Sciatic nerve (tissue), 2 donors: ENCODE results near the gene KRTAP10-4. TPM values are rescaled to one million over a fixed set of nuclear protein-coding genes. Genes with fewer than 3 reads are reported as not detected.
A peak's percentile ranks its signal among the peaks of the same experiment; 100 is the strongest.
"Not testable (repeated sequence)": the region's sequence is repeated elsewhere in the genome, so short reads cannot be mapped to it uniquely, and the experiment has no call there.

Experiments
- ATAC-seq: fragments of 200-7000 bp; cut with Tn5 transposase; one replicate; pipeline ENCODE4 v1.9.1; 2020; ENCODE audit warnings: mild to moderate bottlenecking, moderate library complexity
- DNase-seq: peaks from one replicate; pipeline ENCODE4 v3.0.0-alpha.2; 2020; ENCODE audit warnings: low spot score
- intact Hi-C: fragments of 100-400 bp; cut with DNase I; formaldehyde crosslinking; loops from one replicate; pipeline ENCODE4 v1.14.2; 2022
- total RNA-seq: library from RNA; stranded (reverse); fragmentation: NEBNext Ultra II Directional; extraction: Animal tissue kit (Norgen Biotek cat#: 25700); gene quantifications from one replicate; pipeline ENCODE4 v1.2.1, GENCODE V29; 2021
- donor health status: DM: no; HTN: no; CAD: no.
- donor health status: DM: no; HTN: no; CAD: no.

KRTAP10-4 gene
- total RNA-seq, 1 donor from 2014 or later, result not detected

GRCh38 chr21:44533121-44533890, 40.2 kb upstream of the KRTAP10-4 start:
- DNase-seq, result peak; percentile 46
- intact Hi-C loops, result no loop called here
- ATAC-seq, result no peak

DNA sequence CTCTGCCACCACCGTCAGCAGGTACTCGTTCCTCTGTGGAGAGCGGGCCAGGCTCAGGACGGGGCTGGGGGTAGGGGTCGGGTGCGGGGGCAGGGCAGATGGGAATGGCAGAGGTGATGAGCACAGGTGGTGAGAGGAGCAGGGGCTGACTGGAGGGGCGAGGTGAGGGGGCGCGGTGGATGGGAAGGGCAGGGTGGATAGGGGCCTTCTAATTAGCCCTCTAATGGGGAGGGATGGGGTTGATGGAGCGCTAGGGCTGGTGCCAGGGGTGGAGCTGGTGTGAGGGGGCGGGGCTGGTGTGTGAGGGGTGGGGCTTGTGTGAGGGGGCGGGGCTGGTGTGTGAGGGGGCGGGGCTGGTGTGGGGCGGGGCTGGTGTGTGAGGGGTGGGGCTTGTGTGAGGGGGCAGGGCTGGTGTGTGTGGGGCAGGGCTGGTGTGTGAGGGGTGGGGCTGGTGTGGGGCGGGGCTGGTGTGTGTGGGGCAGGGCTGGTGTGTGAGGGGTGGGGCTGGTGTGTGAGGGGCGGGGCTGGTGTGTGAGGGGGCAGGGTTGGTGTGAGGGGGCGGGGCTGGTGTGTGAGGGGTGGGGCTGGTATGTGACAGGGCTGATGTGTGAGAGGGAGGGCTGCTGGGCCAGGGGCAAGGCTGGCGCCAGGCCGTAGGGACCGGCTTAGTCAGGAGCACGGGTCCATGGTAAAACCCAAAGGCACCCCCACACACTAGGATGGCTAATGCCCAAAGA, 39.5 kb upstream of the KRTAP10-4 start:
- ATAC-seq, result no peak
- intact Hi-C loops, result no loop called here
- DNase-seq, result peak; percentile 44

- ATAC-seq (no peak), DNase-seq (peak; percentile 25)
- intact Hi-C loops, result no loop called here
Measured at GRCh38 chr21:44534688-44535087, 38.8 kb upstream of the KRTAP10-4 start.

DNA sequence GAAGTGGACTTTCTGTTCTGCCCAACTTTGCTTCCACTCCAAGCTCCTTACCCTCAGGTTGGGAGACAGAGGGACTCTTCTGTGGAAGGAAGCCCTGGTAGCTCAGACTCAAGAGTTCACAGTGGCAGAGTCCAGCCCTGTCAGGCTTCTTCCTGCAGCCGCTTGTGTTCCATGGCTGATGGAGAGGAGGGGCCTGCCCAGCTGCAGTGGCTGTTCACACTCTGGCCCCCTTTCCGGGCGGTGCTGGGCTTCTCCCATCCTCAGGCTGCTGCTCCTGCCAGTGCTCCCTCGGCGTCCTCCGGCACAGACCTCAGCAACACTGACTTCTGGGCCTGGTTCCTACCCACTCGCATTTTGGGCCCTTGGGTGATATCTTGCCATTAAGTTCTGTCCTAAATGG, 37.6 kb upstream of the KRTAP10-4 start:
- ATAC-seq (no peak), DNase-seq (peak; percentile 23)
- intact Hi-C loops, result no loop called here

DNA sequence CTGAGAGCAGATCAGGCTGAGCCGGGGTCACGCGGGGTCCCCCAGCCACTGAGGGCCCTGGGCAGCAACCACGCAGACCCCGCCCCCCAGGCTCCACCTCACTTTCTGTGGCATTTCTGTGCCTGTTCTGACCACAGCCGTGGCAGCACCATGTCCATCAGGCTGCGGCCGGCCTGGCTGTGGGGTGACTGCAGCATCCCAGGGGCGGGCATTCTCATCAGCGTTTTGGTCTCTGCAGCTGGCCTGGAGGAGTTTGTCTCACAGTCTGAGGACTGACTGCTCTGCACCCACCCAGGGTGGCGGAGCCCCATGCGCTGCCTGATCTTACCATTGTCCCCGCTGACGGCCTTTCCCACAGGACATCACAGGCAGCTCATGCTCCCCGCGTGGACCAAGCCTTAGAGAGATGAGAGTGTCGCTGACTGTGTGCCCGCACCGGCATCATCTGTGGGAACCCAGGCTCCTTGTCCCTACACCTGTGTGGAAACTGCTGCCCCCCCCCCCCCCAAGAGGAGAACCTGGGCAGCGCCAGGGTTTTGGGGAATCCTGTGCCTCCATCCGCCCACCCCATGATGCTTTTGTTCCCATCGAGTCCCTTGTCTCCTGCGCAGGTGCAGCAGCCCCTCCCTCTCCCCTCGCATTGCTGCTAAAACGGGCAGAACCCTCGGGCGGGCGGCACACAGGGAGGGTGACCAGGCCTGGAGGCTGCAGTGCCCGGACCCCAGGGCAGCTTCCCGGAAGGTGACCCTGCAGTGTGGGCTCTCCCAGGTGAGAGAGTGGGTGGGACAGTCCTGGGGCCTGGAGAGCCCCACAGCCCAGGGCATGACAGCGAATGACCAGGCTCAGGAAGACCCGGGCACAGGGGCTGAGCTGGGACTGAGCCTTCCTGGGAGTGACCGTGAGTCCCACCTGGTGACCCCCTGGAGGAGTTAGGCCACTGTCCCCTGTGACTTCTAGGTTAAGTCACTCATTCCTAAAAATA, 35.3 kb upstream of the KRTAP10-4 start:
- peak; percentile 45 for DNase-seq

DNA sequence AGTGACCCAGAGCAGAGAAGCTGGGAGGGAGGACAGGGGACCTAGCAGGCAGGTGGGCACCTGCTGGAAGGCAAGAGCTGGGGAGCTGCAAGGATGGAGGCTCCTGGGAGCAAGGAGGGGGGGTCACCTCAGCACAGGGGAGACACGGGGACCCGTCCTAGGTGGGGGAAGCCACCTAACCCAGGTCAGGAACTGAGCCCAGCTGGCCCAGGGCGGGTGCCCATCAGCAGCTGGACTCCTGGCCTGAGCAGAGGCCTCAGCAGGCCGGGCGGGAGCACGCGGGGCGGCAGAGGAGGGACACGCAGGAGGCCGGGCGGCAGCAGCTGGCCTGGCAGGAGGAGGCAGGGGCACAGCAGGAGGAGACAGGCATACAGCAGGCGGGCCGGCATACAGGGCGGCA, 34.5 kb upstream of the KRTAP10-4 start:
- DNase-seq (peak; percentile 41), ATAC-seq (no peak)
- intact Hi-C loops, result no loop called here

More for the DNA sequence above, 35.3 kb upstream of the KRTAP10-4 start:
- ATAC-seq, result no peak
- intact Hi-C loops, result no loop called here

GRCh38 chr21:44539991-44540666, 33.4 kb upstream of the KRTAP10-4 start, which contains the start of gene KRTAP10-1:
Gene KRTAP10-1 (minus strand): TSS chr21:44540195. CDS start chr21:44540150, 45 bp downstream.
- ATAC-seq, result no peak
- intact Hi-C loops, result no loop called here
- DNase-seq, result peak; percentile 47

DNA sequence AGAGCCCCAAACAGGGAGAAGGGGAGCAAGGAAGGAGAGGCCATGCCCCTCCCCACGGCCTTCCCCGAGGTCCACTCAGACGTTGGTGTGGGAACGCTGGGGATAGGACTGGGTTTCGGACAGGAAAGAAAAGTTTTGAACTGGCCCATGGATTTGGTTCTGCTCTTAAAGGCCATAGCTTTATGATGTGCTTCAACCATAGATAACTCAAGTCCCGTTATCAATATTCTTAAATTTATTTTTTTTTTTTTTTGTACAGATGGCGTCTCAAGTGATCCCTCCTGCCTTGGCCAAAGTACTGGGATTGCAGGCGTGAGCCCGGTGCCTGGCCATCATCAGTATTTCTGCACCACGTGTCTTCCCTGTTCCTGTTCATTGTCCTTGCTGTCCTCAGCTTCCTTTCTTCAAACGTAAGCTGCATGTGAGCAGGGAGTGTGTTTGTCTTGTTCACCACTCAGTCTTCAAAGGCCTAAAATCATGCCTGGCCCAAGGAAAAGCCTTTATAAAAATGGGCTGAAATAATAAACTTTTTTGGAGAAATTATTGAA, 32.7 kb upstream of the KRTAP10-4 start:
- intact Hi-C loops, result no loop called here
- ATAC-seq (no peak), DNase-seq (no peak)

DNA sequence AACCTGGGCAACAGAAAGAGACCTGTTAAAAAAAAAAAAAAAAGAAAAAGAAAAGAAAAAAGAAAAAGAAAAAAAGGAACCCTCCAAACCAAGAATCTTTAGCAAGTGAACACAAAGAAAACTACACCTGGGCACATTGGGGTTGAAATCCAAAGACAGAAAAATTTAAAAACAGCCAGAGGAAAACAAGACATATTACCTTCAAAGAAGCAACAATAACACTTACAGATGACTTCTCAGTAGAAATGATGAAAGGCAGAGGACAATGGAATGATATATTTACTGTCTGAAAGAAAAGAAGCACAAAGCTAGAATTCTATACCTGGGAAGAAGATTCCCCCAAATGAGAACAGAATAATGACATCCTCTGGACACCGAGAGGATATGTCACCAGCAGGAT, 30.8 kb upstream of the KRTAP10-4 start:
- ATAC-seq (no peak), DNase-seq (no peak)
- intact Hi-C loops, result no loop called here

DNA sequence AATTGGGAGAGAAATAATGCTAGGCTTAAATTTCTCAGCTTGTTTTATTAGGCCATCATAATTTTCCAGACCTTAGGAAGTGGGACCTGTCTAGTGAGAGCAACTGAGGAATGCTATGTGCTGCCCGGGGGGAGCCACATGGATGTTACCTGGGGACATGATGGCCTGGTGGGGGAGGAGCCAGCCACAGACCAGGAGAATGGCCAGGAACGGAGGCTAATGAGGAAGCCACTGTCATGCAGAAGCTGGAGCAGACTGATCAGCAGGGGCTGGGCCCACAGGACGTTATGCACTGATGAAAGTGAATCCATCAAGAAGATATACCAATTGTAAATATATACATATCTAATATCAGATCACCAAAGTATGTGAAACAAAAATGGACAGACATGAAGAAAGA, 29.0 kb upstream of the KRTAP10-4 start:
- intact Hi-C loops, result no loop called here
- DNase-seq, result no peak
- ATAC-seq, result no peak

GRCh38 chr21:44547656-44548331, 25.7 kb upstream of the KRTAP10-4 start:
- DNase-seq, result no peak
- ATAC-seq, result no peak
- intact Hi-C loops, result no loop called here

GRCh38 chr21:44548381-44548780, 25.1 kb upstream of the KRTAP10-4 start:
- intact Hi-C loops, result no loop called here
- ATAC-seq (no peak), DNase-seq (no peak)

DNA sequence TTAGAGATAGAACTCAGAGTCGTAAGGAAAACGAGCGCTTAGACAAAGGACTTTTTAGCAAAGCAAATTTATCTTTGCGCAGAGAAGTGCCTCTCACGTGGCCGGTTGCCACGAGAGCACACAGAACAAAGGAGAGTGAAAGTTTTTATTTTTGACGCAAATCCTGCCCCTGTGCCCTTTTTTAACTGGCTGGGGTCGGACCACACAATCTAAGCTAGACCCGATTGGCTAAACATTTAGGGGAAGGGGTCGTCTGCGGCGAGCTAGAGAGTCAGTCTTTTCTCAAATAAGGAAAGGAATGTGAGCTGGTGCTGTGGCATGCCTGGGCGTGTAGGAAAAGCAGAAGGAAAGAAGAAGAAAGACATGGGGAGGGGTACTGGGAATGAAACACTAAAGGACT, 24.6 kb upstream of the KRTAP10-4 start:
- intact Hi-C loops, result no loop called here
- DNase-seq, result no peak
- no peak for ATAC-seq

DNA sequence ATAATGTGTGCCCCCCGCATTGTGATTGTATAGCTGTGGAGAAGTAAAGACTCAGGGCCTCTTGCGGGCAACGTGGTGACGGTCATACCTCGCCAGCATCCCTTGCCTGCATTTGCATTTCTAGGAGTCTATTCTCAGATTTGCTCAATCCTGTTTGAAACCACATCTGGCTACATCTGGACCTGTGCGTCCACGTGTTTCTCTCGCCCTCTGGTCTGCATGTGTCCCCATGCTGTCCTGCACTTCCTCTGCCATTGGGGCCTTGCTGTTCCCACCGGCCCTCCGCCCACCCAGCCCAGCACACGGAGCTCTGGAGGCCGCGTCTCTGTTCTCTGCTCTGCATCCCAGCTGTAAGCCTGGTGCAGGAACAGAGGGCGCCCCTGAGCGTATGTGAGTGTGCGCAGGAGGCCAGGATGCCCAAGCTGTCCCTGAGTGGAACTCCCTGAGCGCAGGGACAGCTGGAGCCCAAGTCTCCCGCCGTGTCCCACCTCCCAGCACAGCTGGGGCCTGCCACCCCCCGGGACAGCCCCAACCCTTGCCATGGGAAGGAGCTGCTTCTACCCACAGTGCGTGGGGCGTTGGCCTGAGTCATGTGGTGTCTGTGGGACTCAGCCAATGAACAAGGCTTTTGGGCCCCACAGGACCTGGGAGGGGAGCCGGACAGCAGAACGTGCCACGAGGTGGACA, 23.9 kb upstream of the KRTAP10-4 start:
- intact Hi-C loops, result no loop called here
- ATAC-seq, result no peak

GRCh38 chr21:44550285-44550684, 23.2 kb upstream of the KRTAP10-4 start:
- peak; percentile 40 for DNase-seq
- ATAC-seq, intact Hi-C loops: not testable (repeated sequence)

More for the DNA sequence above, 23.9 kb upstream of the KRTAP10-4 start:
- DNase-seq, result peak; percentile 56

GRCh38 chr21:44550807-44551206, 22.7 kb upstream of the KRTAP10-4 start:
- ATAC-seq (no peak), DNase-seq (peak; percentile 33)
- intact Hi-C loops, result no loop called here

DNA sequence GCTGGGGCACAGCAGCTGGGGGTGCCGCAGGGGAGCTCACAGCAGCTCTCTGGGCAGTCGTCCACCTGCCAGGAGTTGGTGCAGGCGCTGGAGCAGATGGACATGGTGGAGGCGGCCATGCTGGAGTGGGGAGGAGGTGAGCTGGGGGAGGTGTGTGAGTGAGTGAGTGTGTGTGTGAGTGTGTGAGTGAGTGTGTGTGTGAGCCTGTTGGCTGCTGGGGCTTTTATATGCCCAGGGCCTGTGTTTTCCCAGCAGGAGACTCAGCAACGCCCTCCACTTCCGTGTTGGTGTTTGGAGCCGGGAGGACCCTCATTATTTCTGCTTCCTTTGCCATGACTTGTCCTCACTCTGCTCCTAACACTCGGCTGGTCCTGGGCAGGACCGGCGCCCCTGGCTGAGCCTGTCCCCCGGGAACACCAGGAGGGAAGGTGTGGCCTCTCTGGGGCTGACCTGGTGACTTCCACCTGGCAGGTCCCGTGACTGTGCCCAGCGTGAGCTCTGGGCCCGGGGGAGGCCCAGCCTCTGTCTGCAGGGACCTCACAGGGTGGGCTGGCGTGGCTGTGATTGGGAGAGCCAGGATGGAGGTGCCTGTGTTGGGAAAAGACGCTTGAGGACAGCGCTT, 22.1 kb upstream of the KRTAP10-4 start, which contains the start of gene KRTAP10-2:
Gene KRTAP10-2, minus strand, starts transcription at position 166 of the 622 bp plus-strand sequence. Its CDS starts 47 bp downstream, at position 119.
- intact Hi-C loops, result no loop called here
- ATAC-seq (no peak), DNase-seq (peak; percentile 38)
